ENCODE data around the gene TTYH2. TPM values are rescaled to one million over a fixed set of nuclear protein-coding genes. Genes with fewer than 3 reads are reported as not detected.

TTYH2 gene
- polyA plus RNA-seq, 1 of the 3 experiments (the other 2 are of a cell fraction), result 16.1 TPM

DNA sequence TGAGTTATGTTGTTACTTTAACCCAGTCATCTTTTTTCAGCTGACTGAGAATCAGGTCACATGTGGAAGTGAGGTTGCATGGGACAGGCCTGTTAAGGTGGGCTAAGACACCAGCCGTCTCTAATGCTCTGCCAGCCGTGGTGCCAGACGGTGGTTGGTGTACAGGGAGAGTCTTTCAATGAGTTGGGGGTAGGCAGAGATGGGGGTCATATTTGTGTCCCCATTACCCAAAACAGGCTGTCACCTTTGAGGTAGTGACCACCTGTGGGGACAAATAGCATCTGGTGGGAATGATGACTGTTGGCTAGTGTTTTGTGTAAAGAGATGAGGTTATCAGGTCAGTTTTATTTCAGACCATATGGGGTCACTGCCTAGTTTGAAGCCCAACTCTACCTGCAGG, 8.1 kb upstream of the TTYH2 start:
- H3K36me3 ChIP-seq (replicated peaks in 1 of 2; ENCODE audit: control insufficient read depth in 1 of 2, insufficient read depth in 2 of 2, low read length in 1 of 2), result peaks cover 36 to 59% of the 10 kb centered on the region in 2 experiments
- peak overlapping the region; percentile 72 to 99 for H3K4me3 ChIP-seq (ENCODE audit: low read depth in 2 of 2, low read length in 1 of 2)
- peaks cover 22 to 51% of the 10 kb centered on the region in 2 experiments for H3K4me1 ChIP-seq (ENCODE audit: control insufficient read depth in 1 of 2, insufficient read depth in 2 of 2, low read depth in 1 of 2, low read length in 1 of 2)
- WGBS (ENCODE audit: low lambda C conversion rate), result 62% methylated on average over 3 of the region's 3 CpGs
- no peak for DNase-seq
- H4K20me1 ChIP-seq (ENCODE audit: insufficient read depth), result peaks cover 60% of the 10 kb centered on the region
- peak overlapping the region; percentile 98 for H3K9ac ChIP-seq
- CTCF ChIA-PET, result interaction anchor here (1.0 to 9.1 kb wide), 7 partner anchors 10 to 385 kb away, joined by 3 to 284 read pairs (median 3); no protein-coding TSS in a partner anchor
- H2AFZ ChIP-seq (ENCODE audit: low read depth), result no peak overlapping the region
- no peaks in the 10 kb centered on the region for H3K9me2 ChIP-seq
- peaks cover 57% of the 10 kb centered on the region for H3K79me2 ChIP-seq (ENCODE audit: insufficient read depth)
- peak overlapping the region in 1 of 2 experiments; percentile 81; a peak in 1 of 4 replicates for H3K27ac ChIP-seq (ENCODE audit: low read depth in 2 of 2, low read length in 1 of 2)
- no peaks in the 10 kb centered on the region for H3K9me3 ChIP-seq
- TF ChIP-seq, protein P1, sequence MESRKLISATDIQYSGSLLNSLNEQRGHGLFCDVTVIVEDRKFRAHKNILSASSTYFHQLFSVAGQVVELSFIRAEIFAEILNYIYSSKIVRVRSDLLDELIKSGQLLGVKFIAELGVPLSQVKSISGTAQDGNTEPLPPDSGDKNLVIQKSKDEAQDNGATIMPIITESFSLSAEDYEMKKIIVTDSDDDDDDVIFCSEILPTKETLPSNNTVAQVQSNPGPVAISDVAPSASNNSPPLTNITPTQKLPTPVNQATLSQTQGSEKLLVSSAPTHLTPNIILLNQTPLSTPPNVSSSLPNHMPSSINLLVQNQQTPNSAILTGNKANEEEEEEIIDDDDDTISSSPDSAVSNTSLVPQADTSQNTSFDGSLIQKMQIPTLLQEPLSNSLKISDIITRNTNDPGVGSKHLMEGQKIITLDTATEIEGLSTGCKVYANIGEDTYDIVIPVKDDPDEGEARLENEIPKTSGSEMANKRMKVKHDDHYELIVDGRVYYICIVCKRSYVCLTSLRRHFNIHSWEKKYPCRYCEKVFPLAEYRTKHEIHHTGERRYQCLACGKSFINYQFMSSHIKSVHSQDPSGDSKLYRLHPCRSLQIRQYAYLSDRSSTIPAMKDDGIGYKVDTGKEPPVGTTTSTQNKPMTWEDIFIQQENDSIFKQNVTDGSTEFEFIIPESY (IDR thresholded peaks at IDR 0.05; ENCODE audit: borderline replicate concordance, low read depth), result no peak
- TF ChIP-seq, protein P2, sequence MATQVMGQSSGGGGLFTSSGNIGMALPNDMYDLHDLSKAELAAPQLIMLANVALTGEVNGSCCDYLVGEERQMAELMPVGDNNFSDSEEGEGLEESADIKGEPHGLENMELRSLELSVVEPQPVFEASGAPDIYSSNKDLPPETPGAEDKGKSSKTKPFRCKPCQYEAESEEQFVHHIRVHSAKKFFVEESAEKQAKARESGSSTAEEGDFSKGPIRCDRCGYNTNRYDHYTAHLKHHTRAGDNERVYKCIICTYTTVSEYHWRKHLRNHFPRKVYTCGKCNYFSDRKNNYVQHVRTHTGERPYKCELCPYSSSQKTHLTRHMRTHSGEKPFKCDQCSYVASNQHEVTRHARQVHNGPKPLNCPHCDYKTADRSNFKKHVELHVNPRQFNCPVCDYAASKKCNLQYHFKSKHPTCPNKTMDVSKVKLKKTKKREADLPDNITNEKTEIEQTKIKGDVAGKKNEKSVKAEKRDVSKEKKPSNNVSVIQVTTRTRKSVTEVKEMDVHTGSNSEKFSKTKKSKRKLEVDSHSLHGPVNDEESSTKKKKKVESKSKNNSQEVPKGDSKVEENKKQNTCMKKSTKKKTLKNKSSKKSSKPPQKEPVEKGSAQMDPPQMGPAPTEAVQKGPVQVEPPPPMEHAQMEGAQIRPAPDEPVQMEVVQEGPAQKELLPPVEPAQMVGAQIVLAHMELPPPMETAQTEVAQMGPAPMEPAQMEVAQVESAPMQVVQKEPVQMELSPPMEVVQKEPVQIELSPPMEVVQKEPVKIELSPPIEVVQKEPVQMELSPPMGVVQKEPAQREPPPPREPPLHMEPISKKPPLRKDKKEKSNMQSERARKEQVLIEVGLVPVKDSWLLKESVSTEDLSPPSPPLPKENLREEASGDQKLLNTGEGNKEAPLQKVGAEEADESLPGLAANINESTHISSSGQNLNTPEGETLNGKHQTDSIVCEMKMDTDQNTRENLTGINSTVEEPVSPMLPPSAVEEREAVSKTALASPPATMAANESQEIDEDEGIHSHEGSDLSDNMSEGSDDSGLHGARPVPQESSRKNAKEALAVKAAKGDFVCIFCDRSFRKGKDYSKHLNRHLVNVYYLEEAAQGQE (IDR thresholded peaks at IDR 0.05; ENCODE audit: low read depth, low read length), result no peak
- TF ChIP-seq JUND (IDR thresholded peaks at IDR 0.05) (no peak), GABPA (IDR thresholded peaks at IDR 0.05; ENCODE audit: low read depth) (no peak), FOSL2 (IDR thresholded peaks at IDR 0.05; ENCODE audit: borderline replicate concordance, low read depth) (no peak), FOXJ3 (CRISPR knock-in tag; IDR thresholded peaks at IDR 0.05) (no peak), SIN3A (IDR thresholded peaks at IDR 0.05; ENCODE audit: borderline replicate concordance, low read depth, low read length) (no peak), NFIC (IDR thresholded peaks at IDR 0.05; ENCODE audit: borderline replicate concordance) (no peak)
- TF ChIP-seq, protein P3, sequence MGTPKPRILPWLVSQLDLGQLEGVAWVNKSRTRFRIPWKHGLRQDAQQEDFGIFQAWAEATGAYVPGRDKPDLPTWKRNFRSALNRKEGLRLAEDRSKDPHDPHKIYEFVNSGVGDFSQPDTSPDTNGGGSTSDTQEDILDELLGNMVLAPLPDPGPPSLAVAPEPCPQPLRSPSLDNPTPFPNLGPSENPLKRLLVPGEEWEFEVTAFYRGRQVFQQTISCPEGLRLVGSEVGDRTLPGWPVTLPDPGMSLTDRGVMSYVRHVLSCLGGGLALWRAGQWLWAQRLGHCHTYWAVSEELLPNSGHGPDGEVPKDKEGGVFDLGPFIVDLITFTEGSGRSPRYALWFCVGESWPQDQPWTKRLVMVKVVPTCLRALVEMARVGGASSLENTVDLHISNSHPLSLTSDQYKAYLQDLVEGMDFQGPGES (IDR thresholded peaks at IDR 0.05; ENCODE audit: low read depth, low read length), result no peak
- POLR2A ChIA-PET, result interaction anchor here (0.7 to 1.4 kb wide), 2 partner anchors 10 to 13 kb away, joined by 3 read pairs; no protein-coding TSS in a partner anchor
- peaks cover 49% of the 10 kb centered on the region for H3F3A ChIP-seq (replicated peaks; ENCODE audit: insufficient read depth)
- H3K27me3 ChIP-seq (ENCODE audit: insufficient read depth), result no peaks in the 10 kb centered on the region
- H3K4me2 ChIP-seq, result peak overlapping the region; percentile 93

Measured in SK-N-SH (cell line).